ENCODE data around the gene FRMD1.

Gene FRMD1

GRCh38 chr6:168015009-168015408 lies 64.0 kb downstream of the FRMD1 start:
- TF ChIP-seq FOXP2 (optimal IDR thresholded peaks at IDR 0.05; ENCODE audit: borderline replicate concordance, extremely low read depth, extremely low read length, insufficient read depth) = no peak
- no peak for TF ChIP-seq TAF1 (IDR thresholded peaks at IDR 0.05; ENCODE audit: borderline replicate concordance, insufficient read depth, low read length)
- no peak for TF ChIP-seq REST (IDR thresholded peaks at IDR 0.05; ENCODE audit: insufficient read depth in 1 of 2, low read depth in 2 of 2, low read length in 2 of 2)
- TF ChIP-seq SIN3A (IDR thresholded peaks at IDR 0.05; ENCODE audit: borderline replicate concordance, insufficient read depth, low read length) = no peak
- TF ChIP-seq POLR2AphosphoS5 (IDR thresholded peaks at IDR 0.05; ENCODE audit: low read depth, low read length) = no peak

DNA sequence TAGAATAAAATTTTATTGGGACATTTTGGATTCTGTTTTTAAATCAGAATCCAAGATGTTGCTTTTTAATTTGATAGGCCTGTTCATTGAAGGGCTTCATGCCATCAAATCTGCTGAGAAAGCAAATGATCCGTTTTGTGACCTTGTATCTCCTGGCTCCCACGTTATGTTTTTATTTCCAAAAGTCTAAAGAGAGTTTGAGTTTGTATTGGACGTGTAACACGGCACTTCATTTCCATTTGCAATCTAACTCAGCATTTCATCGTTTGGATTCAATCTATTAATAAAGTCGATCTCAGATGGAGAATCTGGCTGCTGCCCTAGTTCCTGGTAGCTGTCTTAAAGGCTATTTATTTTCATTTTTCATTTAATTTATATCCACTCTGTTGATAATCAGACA lies 64.6 kb downstream of the FRMD1 start:
- TF ChIP-seq POLR2AphosphoS5 (IDR thresholded peaks at IDR 0.05; ENCODE audit: low read depth, low read length) (no peak), FOXP2 (optimal IDR thresholded peaks at IDR 0.05; ENCODE audit: borderline replicate concordance, extremely low read depth, extremely low read length, insufficient read depth) (no peak), SIN3A (IDR thresholded peaks at IDR 0.05; ENCODE audit: borderline replicate concordance, insufficient read depth, low read length) (no peak), REST (IDR thresholded peaks at IDR 0.05; ENCODE audit: insufficient read depth in 1 of 2, low read depth in 2 of 2, low read length in 2 of 2) (no peak), TAF1 (IDR thresholded peaks at IDR 0.05; ENCODE audit: borderline replicate concordance, insufficient read depth, low read length) (no peak)

DNA sequence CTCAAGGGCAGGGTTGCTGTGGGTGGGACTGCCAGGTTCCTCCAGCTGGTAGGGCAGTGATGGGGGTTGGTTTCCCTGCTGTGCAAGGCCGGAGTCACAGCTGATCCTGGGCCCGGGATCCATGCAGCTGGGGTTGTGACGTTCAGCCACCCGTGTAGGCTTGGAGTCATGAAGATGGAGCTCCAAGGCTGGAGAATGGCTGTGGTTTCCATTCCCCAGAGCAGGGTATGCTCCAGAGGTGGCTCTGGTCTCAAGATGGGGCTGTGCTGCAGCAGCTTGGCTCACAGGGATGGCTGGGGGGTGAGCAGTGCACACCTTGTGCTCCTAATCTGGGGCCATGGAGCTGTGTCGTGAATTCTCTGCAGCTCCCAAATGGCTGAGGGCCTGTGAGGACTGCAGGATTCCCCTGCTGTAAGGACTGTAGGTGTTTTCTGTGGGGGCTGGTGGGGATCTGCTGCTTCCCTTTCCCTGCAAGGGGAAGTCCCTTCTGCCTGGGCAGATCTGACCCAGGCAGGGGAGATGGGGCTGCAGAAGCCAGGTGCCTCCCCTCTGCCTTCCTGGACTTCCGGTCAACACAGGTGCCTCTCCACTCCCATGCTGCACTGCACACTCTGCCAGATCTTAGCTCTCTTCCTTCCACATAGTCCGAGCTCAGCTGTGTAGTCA lies 65.6 kb downstream of the FRMD1 start:
- no peak for TF ChIP-seq FOXP2 (optimal IDR thresholded peaks at IDR 0.05; ENCODE audit: borderline replicate concordance, extremely low read depth, extremely low read length, insufficient read depth)
- TF ChIP-seq REST (IDR thresholded peaks at IDR 0.05; ENCODE audit: insufficient read depth in 1 of 2, low read depth in 2 of 2, low read length in 2 of 2) = no peak
- no peak for TF ChIP-seq SIN3A (IDR thresholded peaks at IDR 0.05; ENCODE audit: borderline replicate concordance, insufficient read depth, low read length)
- no peak for TF ChIP-seq POLR2AphosphoS5 (IDR thresholded peaks at IDR 0.05; ENCODE audit: low read depth, low read length)
- no peak for TF ChIP-seq TAF1 (IDR thresholded peaks at IDR 0.05; ENCODE audit: borderline replicate concordance, insufficient read depth, low read length)

DNA sequence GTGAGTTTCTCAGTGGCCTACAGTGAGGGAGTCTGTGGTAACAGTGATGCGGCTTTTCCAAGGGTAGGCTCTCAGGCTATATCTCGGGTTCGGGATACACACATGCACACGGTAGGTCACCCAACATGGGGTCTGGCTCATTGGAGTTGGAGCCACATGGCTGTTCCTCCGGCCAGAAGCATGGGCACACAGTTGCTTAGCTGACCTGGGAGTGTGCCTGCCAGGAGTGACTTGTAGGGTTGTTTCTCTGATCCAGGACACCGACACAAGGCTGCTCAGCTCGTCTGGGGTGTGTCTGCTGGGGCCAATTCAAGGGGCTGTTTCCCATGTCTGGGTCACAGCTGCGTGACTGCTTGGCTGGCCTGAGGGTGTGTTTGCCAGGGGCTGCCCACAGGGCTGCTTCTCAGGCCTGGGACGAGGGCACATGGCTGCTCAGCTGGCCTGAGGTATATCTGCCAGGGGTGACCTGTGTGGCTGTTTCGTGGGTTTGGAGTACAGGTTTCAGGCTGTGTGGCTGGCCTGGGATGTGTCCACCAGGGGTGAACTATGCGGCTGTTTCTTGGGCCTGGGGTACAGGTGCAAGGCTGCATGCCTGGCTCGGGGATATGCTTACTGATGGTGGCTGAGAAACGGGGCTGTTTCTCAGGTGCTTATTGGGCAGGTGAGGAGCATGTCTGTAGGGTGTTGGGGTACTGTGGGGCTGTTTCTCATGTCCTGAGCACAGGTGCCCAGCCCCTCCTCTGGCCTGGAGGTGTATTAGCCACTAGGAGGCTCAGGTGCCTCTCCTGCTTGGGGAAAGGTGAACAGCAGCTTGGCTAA lies 66.4 kb downstream of the FRMD1 start:
- no peak for TF ChIP-seq REST (IDR thresholded peaks at IDR 0.05; ENCODE audit: insufficient read depth in 1 of 2, low read depth in 2 of 2, low read length in 2 of 2)
- TF ChIP-seq FOXP2 (optimal IDR thresholded peaks at IDR 0.05; ENCODE audit: borderline replicate concordance, extremely low read depth, extremely low read length, insufficient read depth) = no peak
- no peak for TF ChIP-seq TAF1 (IDR thresholded peaks at IDR 0.05; ENCODE audit: borderline replicate concordance, insufficient read depth, low read length)
- TF ChIP-seq POLR2AphosphoS5 (IDR thresholded peaks at IDR 0.05; ENCODE audit: low read depth, low read length) = no peak
- no peak for TF ChIP-seq SIN3A (IDR thresholded peaks at IDR 0.05; ENCODE audit: borderline replicate concordance, insufficient read depth, low read length)

All from PFSK-1 (cell line).